ENCODE data around the gene ADGRD1.

Gene ADGRD1

GRCh38 chr12:130978785-130979184 lies 25.1 kb downstream of the ADGRD1 start:
- FAIRE-seq = no peak
- TF ChIP-seq CTCF (IDR thresholded peaks at IDR 0.05; ENCODE audit: insufficient read depth, missing control alignments) = no peak
- no peak for DNase-seq (ENCODE audit: insufficient read length, low spot score)

- no peak for TF ChIP-seq CTCF (IDR thresholded peaks at IDR 0.05; ENCODE audit: insufficient read depth, missing control alignments)
- FAIRE-seq = no peak
Measured at GRCh38 chr12:130981074-130981742, 27.5 kb downstream of the ADGRD1 start.

GRCh38 chr12:130981911-130982310 lies 28.2 kb downstream of the ADGRD1 start:
- TF ChIP-seq CTCF (IDR thresholded peaks at IDR 0.05; ENCODE audit: insufficient read depth, missing control alignments) = no peak
- FAIRE-seq = no peak

More at GRCh38 chr12:130981074-130981742, 27.5 kb downstream of the ADGRD1 start:
- DNase-seq (ENCODE audit: insufficient read length, low spot score) = no peak

GRCh38 chr12:130982565-130983225 lies 29.0 kb downstream of the ADGRD1 start:
- FAIRE-seq (no peak), DNase-seq (ENCODE audit: insufficient read length, low spot score) (no peak)
- TF ChIP-seq CTCF (IDR thresholded peaks at IDR 0.05; ENCODE audit: insufficient read depth, missing control alignments) = no peak

More at GRCh38 chr12:130981911-130982310, 28.2 kb downstream of the ADGRD1 start:
- no peak for DNase-seq (ENCODE audit: insufficient read length, low spot score)

GRCh38 chr12:130983328-130984017 lies 29.8 kb downstream of the ADGRD1 start:
- FAIRE-seq (no peak), DNase-seq (ENCODE audit: insufficient read length, low spot score) (no peak)
- TF ChIP-seq CTCF (IDR thresholded peaks at IDR 0.05; ENCODE audit: insufficient read depth, missing control alignments) = no peak

GRCh38 chr12:130984183-130985058 lies 30.7 kb downstream of the ADGRD1 start:
- FAIRE-seq = no peak
- TF ChIP-seq CTCF (IDR thresholded peaks at IDR 0.05; ENCODE audit: insufficient read depth, missing control alignments) = no peak
- no peak for DNase-seq (ENCODE audit: insufficient read length, low spot score)

Measured in D721Med (cell line).